NCI-H82 treated with DMSO at 0.1 percent for 48 hours (cell line): ENCODE data around the gene DHRS2.

Experiments used
- DNase-seq: peaks from one replicate; lab custom pipeline; 2025; ENCODE audit not compliant: unreplicated experiment; lab: John Stamatoyannopoulos, UW

DHRS2 gene

GRCh38 chr14:23645812-23646647 lies 9.9 kb downstream of the DHRS2 start:
- DNase-seq: no peak

DNA sequence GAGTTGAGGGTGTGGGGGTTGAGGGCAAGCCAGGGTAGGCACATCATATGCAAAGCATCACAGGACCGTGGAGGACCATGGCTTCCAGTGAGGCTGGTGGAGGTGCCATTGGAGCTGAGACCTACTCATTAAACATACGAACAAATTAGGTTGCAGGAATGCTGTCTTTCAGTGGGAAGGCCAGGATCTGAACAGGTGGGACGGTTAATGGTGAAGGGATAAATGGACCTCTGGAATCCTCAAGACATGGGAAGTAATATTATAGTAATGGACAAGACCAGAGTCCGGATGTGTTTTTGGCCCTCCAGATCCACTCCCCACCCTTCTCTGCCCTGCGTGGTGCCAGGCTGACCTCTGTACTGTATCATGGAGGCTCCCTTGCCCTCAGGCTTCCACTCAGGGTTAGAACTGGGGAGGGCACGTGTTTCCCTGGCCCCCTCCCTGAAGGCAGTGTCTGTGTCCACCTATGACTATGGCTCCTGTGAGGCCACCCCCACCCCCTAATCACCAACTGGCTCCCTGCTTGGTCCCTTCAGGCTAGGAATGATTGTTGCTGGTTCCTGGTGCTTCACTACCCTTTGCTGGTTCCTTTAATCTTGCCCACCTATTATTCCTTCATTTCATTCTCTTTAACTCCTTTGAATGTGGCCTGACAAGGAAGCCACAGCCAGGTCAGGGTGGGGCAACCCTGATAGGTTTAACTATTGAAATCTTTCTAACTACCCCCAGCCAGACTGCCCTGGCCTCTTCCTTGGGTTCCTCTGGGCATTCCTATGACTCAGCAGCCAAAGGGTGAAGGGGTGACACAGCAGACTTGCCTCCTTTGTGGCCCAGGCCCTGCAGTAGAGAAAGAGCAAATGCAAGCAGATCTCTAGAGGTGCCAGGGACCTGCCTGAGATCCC lies 10.7 kb downstream of the DHRS2 start:
- no peak for DNase-seq

GRCh38 chr14:23647619-23648018 lies 11.5 kb downstream of the DHRS2 start:
- no peak for DNase-seq

DNA sequence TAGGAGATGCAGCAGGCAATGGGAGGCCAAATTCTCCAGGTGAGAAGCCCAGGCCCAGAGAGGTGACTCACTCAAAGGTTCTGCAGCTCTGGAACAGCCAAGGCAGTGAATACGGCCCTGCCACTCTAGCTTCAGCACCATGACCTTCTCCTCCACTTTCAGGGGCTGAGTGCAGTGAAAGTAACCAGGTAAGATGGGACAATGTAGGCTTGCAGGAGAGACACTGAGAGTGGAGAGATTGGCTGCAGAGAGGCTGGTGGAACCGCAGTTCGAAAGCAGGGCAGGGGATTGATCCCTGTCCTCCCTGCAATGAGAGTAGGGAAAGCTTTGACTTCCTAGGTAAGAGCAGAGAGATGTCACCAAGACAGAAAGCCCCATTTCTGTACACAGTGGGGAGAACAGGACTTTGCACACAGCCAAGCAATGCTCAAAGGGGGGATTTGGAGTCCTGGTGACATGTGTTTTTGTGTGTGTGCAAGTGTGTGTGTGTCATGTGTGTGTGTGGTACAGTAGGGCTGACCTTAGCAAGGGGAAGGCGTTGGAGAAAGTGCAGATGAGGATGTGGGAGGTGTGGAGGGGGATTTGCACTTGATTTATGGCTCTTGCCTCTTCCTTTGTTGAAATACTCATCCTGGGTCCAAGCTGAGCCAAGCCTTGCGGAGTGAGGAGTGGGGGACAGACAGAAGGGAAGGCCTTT lies 12.7 kb downstream of the DHRS2 start:
- no peak for DNase-seq

DNA sequence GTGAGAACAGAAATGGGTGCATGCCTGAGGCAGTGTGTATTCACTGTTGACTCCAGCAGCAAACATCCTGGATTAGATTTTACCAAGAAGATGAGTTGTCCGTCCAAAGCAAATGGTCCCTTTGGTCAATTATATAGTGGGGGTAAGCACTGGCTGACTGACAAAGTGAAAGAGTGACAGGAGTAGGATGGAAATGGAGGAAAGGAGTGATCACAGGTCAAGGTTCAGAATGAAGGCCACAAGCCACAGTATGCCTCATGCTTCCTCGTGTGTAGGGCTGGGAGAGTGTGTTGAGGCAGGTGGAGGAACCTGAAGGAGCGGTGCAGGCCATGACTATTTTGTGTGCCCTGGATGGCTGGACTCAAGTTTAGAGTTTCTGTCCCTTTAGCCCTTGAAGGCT lies 14.3 kb downstream of the DHRS2 start:
- no peak for DNase-seq

GRCh38 chr14:23653051-23653450 lies 16.9 kb downstream of the DHRS2 start:
- DNase-seq: no peak

DNA sequence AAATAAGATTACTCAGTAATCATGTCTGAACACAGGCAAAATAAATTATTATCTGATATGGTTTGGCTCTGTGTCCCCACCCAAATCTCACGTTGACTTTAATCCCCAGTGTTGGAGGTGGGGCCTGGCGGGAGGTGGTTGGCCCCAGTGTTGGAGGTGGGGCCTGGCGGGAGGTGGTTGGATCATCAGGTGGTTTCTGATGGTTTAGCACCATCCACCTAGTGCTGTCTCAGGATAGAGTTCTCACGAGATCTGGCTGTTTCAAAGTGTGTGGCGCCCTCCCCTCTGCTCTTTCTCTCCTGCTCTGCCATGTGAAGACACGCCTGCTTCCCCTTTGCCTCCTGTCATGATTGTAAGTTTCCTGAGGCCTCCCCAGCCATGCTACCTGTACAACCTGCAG lies 18.1 kb downstream of the DHRS2 start:
- DNase-seq: no peak

DNA sequence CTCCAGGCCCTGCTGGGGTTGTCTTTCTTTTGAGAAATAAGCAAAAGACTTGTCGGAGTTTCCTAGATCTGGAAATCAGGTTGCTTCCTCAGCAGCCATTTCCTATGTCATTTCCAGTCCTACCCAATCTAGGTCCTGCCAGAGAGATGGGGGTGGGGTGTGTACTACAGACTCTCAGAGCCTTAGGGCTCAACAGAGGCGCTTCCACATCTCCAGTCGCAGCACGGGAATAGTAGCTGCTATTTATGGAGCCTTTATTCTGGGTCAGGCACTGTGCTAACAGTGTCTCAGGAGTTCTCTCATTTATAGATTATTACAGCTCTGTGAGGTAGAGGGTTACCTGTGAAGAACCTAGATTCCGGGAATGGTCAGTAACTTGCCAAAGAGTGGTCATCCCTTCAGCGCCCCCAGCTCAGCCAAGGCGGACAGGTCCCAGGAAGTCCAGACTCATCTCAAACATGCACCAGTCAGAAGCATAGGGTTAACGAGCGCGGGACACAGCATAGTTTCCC lies 21.9 kb downstream of the DHRS2 start:
- DNase-seq: no peak

GRCh38 chr14:23660290-23661226 lies 24.4 kb downstream of the DHRS2 start:
- no peak for DNase-seq

- peak; percentile 13 for DNase-seq
Measured at GRCh38 chr14:23661542-23661941, 25.4 kb downstream of the DHRS2 start.

GRCh38 chr14:23663127-23663526 lies 27.0 kb downstream of the DHRS2 start:
- DNase-seq: no peak

GRCh38 chr14:23663711-23664110 lies 27.5 kb downstream of the DHRS2 start:
- no peak for DNase-seq

DNA sequence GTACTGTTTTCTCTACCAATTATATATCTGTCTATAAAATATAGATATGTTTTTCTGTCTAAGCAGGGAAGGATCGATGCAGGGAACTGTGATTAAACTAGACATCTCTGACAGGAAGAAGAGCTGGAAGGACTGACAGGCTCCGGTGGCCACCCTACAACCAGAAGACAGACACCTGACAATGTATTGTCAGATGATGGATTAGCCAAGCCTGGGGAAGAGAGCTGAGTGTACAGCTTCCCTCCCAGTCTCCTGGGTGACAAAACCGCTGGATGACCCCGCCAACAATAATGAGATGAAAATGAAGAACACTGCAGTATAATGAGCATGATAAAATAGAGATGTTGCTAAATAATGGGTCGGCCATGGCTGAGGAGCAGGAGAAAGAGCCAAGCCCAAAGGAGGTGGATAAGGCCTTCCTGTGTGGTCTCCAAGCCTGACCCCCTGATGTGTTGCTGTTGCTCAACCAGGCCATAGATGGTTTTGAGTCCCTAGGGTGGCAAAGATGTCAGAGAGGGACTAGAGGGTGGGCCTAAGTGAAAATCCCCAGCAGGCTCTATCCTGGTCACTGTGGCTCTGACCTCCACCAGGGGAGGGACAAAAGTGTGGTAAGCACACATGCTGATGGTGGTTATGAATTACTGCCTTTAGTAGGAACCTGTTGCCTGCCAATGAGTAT lies 28.2 kb downstream of the DHRS2 start:
- no peak for DNase-seq

- DNase-seq: no peak
Measured at GRCh38 chr14:23665302-23666016, 29.3 kb downstream of the DHRS2 start.

- no peak for DNase-seq
Measured at GRCh38 chr14:23667134-23667533, 31.0 kb downstream of the DHRS2 start.

DNA sequence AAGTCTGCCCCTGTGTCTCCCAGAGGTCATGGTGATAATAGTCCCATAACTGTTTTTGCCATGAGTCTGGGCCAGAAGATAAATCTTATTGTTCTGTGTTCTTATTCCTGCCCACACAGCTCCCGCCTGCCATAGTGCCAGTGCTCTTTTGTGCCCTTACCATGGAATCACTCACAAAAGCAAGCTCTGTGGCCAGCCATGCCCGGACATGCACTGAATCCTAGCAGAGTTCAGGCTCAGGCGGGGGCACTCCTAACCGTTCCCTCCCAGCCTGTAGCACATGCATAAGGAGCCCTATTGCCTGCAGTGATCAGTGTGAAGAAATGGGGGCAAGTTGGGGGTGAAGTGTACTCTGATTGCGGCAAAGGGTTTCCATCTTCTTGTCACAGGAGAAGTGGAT lies 33.3 kb downstream of the DHRS2 start:
- no peak for DNase-seq

DNA sequence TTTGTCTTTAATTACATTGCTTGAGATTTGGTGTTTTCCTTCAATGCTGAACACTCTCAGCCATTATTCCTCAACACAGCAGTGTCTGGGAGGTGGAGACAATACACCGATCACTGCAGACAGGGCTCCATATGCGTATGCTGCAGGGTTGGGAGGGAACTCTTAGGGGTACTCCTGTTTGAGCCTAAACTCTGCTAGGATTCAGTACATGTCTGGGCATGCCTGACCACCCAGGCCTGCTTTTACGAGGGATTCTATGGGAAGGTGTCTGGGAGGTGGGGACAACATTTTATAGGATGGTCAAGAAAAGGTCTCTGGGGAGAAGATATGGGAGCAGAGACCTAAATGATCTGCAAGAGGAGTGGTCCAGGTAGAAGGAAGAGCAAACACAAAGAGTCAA lies 34.3 kb downstream of the DHRS2 start:
- DNase-seq: no peak

DNA sequence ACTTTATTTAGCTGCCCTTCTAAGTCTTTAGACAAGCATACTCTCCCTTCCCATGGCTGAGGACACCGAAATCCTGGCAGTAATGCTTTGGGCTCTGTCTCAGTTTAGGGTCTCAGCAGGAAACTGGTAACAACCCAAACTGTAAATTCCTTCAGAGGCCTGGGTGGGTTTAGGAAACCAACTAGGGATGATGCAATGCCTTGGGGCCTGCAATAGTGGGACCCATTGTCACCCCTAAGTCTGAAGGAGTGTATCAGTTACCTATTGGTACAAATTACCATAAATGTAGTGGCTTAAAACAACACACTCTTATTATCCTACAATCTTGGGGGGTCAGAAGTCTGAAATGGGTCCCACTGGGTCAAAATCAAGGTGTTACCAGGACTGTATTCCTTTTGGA lies 36.0 kb downstream of the DHRS2 start:
- DNase-seq: no peak

GRCh38 chr14:23675337-23675736 lies 39.2 kb downstream of the DHRS2 start:
- DNase-seq: no peak
